Vagina (tissue), 2 donors: Measurements from ENCODE around the gene UBXN2A. TPM values are rescaled to one million over a fixed set of nuclear protein-coding genes. Genes with fewer than 3 reads are reported as not detected.

Experiments used
- DNase-seq, 2 donors: peaks; one replicate each; pipeline ENCODE4 v3.0.0-alpha.2; 2017; ENCODE audit errors: extremely low spot score in 2 of 2
- H3K27ac ChIP-seq: fragments of 200-600 bp; sonication (generic); one replicate; pipeline ENCODE4 v1.5.1; 2019
- H3K27me3 ChIP-seq: fragments of 200-600 bp; sonication (generic); one replicate; pipeline ENCODE4 v1.5.1; 2019
- H3K36me3 ChIP-seq, 2 donors: fragments of 200-600 bp; sonication (generic); one replicate each; pipeline ENCODE4 v1.5.1; 2017 to 2019
- H3K4me1 ChIP-seq: fragments of 200-600 bp; sonication (generic); one replicate; pipeline ENCODE4 v1.5.1; 2019
- H3K4me3 ChIP-seq, 2 donors: fragments of 200-600 bp; sonication (generic); 1 replicate in 1 of 2; 2 replicates in 1 of 2; pipeline ENCODE4 v1.5.1; 2016 to 2019
- H3K9me3 ChIP-seq: fragments of 200-600 bp; sonication (generic); one replicate; pipeline ENCODE4 v1.5.1; 2019
- CTCF ChIP-seq, 3 experiments: fragments of 450-650 bp in 2 of 3; fragments of 200-600 bp in 1 of 3; sonication (generic) in 1 of 3; IDR thresholded peaks; one replicate each; pipeline ENCODE4 v1.5.1; 2017 to 2019; ENCODE audit warnings: antibody characterized with exemption in 3 of 3, mild to moderate bottlenecking in 2 of 3, moderate library complexity in 2 of 3
- POLR2A ChIP-seq, 2 donors: fragments of 450-650 bp; IDR thresholded peaks; one replicate each; pipeline ENCODE4 v1.6.1; 2017; ENCODE audit warnings: antibody characterized with exemption in 2 of 2, mild to moderate bottlenecking in 2 of 2, moderate library complexity in 2 of 2
- POLR2AphosphoS5 ChIP-seq, 2 donors: sonication (generic); formaldehyde crosslinking; IDR thresholded peaks; one replicate each; pipeline ENCODE4 v1.9.0; 2017; ENCODE audit warnings: antibody characterized with exemption in 2 of 2, mild to moderate bottlenecking in 2 of 2, low read depth in 1 of 2; ENCODE audit not compliant: insufficient read depth in 1 of 2
- intact Hi-C: fragments of 100-400 bp; cut with DNase I; formaldehyde crosslinking; loops from one replicate; pipeline ENCODE4 v1.15.1; 2023
- total RNA-seq: library from RNA; depleted of rRNA; stranded (reverse); fragments of >200 nt; gene quantifications from one replicate; pipeline ENCODE4 v1.2.3, GENCODE V29; 2016

Gene UBXN2A
- total RNA-seq, 1 donor from 2014 or later = 12.5 TPM

DNA sequence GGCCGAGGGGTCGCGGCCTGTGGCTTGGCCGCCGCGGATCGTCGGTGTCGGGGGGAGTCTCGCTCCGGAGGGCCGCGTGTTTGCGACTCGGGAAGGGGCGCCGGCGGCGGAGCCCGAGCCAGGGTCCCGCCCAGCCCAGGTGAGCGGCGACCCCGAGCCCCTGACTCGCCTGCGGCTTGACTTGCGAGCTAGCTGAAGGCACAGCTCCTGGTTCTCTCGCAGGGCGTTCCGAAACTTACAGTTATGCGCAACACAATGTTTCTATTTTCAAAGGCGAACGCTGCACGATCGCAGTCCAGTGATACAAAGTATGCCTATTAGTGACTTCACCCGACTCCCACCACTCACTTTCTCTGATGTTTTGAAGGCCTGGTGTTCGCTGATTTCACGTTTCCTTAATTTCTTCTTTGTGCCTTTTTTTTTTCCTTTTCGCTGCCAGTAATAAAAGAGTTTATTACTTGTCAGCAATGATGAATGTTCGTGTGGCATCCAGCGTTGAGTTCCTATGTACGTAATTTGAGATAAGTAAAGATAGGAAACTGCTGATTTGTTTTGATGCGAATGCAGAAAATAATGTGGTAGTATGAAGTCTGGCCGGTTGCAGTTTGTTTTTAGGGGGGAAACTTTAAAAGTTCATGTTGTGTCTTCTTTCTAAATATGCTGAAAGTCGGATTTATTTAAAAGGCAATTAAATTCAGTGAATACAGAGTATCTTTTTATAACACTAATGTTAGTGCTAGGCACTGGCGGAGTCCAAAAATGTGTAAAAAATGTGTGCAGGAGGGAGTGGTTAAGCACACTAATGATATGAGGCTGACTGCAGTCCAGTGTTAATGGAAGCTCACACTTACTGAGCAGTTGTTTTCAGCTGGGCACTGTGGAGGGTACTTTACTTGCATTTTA, 706 bp downstream of the UBXN2A start:
- DNase-seq = no peak
- Histone ChIP-seq H3K27ac (peak overlapping the region; percentile 94), H3K4me1 (peaks cover 31% of the 10 kb centered on the region), H3K9me3 (no peaks in the 10 kb centered on the region), H3K4me3 (peak overlapping the region; percentile 70 to 75), H3K27me3 (no peaks in the 10 kb centered on the region), H3K36me3 (no peaks in the 10 kb centered on the region)
- intact Hi-C loops = no loop called here
- TF ChIP-seq POLR2AphosphoS5 (IDR thresholded peaks at IDR 0.05; ENCODE audit: insufficient read depth in 1 of 2, low read depth in 1 of 2) (no peak), CTCF (IDR thresholded peaks at IDR 0.05) (no peak), POLR2A (IDR thresholded peaks at IDR 0.05) (no peak)

- no peaks in the 10 kb centered on the region for H3K27me3 ChIP-seq
- no peaks in the 10 kb centered on the region for H3K36me3 ChIP-seq
- H3K27ac ChIP-seq = no peak overlapping the region
- no peak for DNase-seq
- intact Hi-C loops = no loop called here
- no peaks in the 10 kb centered on the region for H3K9me3 ChIP-seq
- TF ChIP-seq CTCF (IDR thresholded peaks at IDR 0.05) = no peak
- no peak for TF ChIP-seq POLR2AphosphoS5 (IDR thresholded peaks at IDR 0.05; ENCODE audit: insufficient read depth in 1 of 2, low read depth in 1 of 2)
- TF ChIP-seq POLR2A (IDR thresholded peaks at IDR 0.05) = no peak
- H3K4me3 ChIP-seq = peak overlapping the region; percentile 70 to 75
- H3K4me1 ChIP-seq = peaks cover 31% of the 10 kb centered on the region
These were observed 1.4 kb downstream of the UBXN2A start for GRCh38 chr2:23941644-23942043.

- Histone ChIP-seq H3K9me3 (no peaks in the 10 kb centered on the region), H3K27me3 (no peaks in the 10 kb centered on the region), H3K4me3 (no peak overlapping the region), H3K27ac (no peak overlapping the region), H3K36me3 (no peaks in the 10 kb centered on the region), H3K4me1 (peaks cover 31% of the 10 kb centered on the region)
- no peak for DNase-seq
- TF ChIP-seq POLR2A (IDR thresholded peaks at IDR 0.05) (no peak), CTCF (IDR thresholded peaks at IDR 0.05) (no peak), POLR2AphosphoS5 (IDR thresholded peaks at IDR 0.05; ENCODE audit: insufficient read depth in 1 of 2, low read depth in 1 of 2) (no peak)
- intact Hi-C loops = no loop called here
These were observed 3.4 kb downstream of the UBXN2A start for GRCh38 chr2:23943666-23944065.

DNA sequence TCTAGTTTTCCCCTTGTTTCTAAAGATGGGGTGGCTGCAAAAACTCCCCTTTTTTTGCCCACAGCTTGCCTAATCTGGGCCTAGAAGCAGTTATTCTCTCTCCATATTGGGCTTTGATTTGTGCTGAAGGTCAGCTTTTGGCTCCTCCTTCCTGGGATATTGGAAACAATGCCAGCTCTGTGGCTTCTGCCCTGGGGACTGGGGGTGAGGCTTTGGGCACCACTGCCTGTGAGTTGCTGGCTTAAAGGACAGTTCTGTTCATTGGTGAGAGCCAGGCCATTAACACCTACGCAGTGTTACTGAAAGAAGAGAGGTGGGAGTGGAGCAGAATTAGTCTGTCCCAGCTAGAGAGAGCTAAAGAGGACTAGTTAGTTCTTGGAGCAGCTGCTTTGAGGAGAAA, 4.3 kb downstream of the UBXN2A start:
- Histone ChIP-seq H3K27me3 (no peaks in the 10 kb centered on the region), H3K4me1 (peaks cover 26% of the 10 kb centered on the region), H3K9me3 (no peaks in the 10 kb centered on the region), H3K36me3 (no peaks in the 10 kb centered on the region), H3K27ac (no peak overlapping the region), H3K4me3 (no peak overlapping the region)
- no peak for DNase-seq
- TF ChIP-seq POLR2AphosphoS5 (IDR thresholded peaks at IDR 0.05; ENCODE audit: insufficient read depth in 1 of 2, low read depth in 1 of 2) = no peak
- TF ChIP-seq CTCF (IDR thresholded peaks at IDR 0.05) = no peak
- TF ChIP-seq POLR2A (IDR thresholded peaks at IDR 0.05) = no peak
- intact Hi-C loops = no loop called here

DNA sequence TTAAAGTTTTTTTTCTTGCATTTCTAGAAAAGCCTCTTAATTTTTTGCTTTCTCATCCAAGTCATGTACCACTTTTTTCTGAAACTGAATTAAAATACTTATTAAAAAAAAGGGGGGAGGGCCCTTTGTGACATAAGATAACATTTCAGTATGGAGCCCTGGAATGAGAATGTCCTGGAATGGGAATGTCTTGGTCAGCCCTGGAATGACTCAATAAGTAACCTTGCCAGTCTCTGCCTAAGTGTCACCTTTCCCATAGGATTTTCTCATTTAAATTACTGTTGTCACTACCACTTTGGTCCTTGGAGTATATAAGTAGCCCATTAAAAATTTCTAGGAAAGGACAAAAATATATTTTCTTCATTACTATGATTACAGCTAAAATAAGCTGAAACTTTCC, 4.7 kb downstream of the UBXN2A start:
- peaks cover 22% of the 10 kb centered on the region for H3K4me1 ChIP-seq
- no peaks in the 10 kb centered on the region for H3K27me3 ChIP-seq
- DNase-seq = no peak
- no peaks in the 10 kb centered on the region for H3K9me3 ChIP-seq
- H3K4me3 ChIP-seq = no peak overlapping the region
- no peak for TF ChIP-seq POLR2A (IDR thresholded peaks at IDR 0.05)
- no peak for TF ChIP-seq CTCF (IDR thresholded peaks at IDR 0.05)
- TF ChIP-seq POLR2AphosphoS5 (IDR thresholded peaks at IDR 0.05; ENCODE audit: insufficient read depth in 1 of 2, low read depth in 1 of 2) = no peak
- H3K27ac ChIP-seq = no peak overlapping the region
- H3K36me3 ChIP-seq = no peaks in the 10 kb centered on the region
- intact Hi-C loops = no loop called here
